IMR-90 (cell line): ENCODE measurements around the gene SPNS2. TPM values are rescaled to one million over a fixed set of nuclear protein-coding genes. Genes with fewer than 3 reads are reported as not detected.

Source experiments
- ATAC-seq: fragments of 200-7000 bp; cut with Tn5 transposase; 2 replicates; pipeline ENCODE4 v1.9.1; 2020; ENCODE audit warnings: low read depth, mild to moderate bottlenecking, moderate library complexity
- BruUV-seq: library from RNA; stranded (reverse); fragments of 400-500 nt; replicated peaks from 2 replicates; lab custom pipeline; 2021; lab: Mats Ljungman, UMichigan
- CTCF ChIA-PET: fragments of 300-600 bp; formaldehyde crosslinking; extraction: SDS; loops from one replicate; lab custom pipeline; 2021; ENCODE audit warnings: antibody characterized with exemption; lab: Yijun Ruan, JAX
- POLR2A ChIA-PET: fragments of 300-600 bp; sonication (Branson Sonifier 250); formaldehyde crosslinking; loops from one replicate; lab custom pipeline; 2022; ENCODE audit warnings: antibody characterized with exemption; ENCODE audit not compliant: unreplicated experiment; lab: Charles Lee
- DNase-seq: peaks from one replicate; pipeline ENCODE4 v3.0.0; 2013
- H2AFZ ChIP-seq: replicated peaks from 2 replicates; pipeline ENCODE3; 2013; ENCODE audit warnings: low read length, mild to moderate bottlenecking; ENCODE audit not compliant: poor library complexity
- H2AK5ac ChIP-seq: 2 replicates; pipeline ENCODE4 v1.6.1; 2013; ENCODE audit warnings: low read depth, low read length, inconsistent platforms
- H2AK9ac ChIP-seq: replicated peaks from 2 replicates; pipeline ENCODE3; 2013; ENCODE audit warnings: mild to moderate bottlenecking, low read depth, low read length, moderate library complexity; ENCODE audit not compliant: poor library complexity
- H2BK120ac ChIP-seq: 2 replicates; pipeline ENCODE4 v1.6.1; 2013; ENCODE audit warnings: low read depth, low read length, inconsistent platforms
- H2BK15ac ChIP-seq: 3 replicates; pipeline ENCODE4 v1.6.1; 2013; ENCODE audit warnings: low read depth, low read length, inconsistent platforms
- H2BK20ac ChIP-seq: 2 replicates; pipeline ENCODE4 v1.6.1; 2013; ENCODE audit warnings: low read depth, mild to moderate bottlenecking, inconsistent platforms, low read length, moderate library complexity
- H2BK5ac ChIP-seq: 2 replicates; pipeline ENCODE4 v1.6.1; 2013; ENCODE audit warnings: mild to moderate bottlenecking, low read depth, low read length, inconsistent platforms; ENCODE audit not compliant: poor library complexity, severe bottlenecking
- H3K14ac ChIP-seq: replicated peaks from 2 replicates; pipeline ENCODE4 v1.6.1; 2013; ENCODE audit warnings: low read depth, low read length, inconsistent platforms
- H3K18ac ChIP-seq: 2 replicates; pipeline ENCODE4 v1.6.1; 2013; ENCODE audit warnings: low read depth, low read length, control low read depth
- H3K23ac ChIP-seq: 2 replicates; pipeline ENCODE4 v1.6.1; 2013; ENCODE audit warnings: low read depth, low read length, inconsistent platforms
- H3K27ac ChIP-seq: 2 replicates; pipeline ENCODE4 v1.5.1; 2013; ENCODE audit warnings: mild to moderate bottlenecking, control low read depth, low read length; ENCODE audit not compliant: insufficient read depth
- H3K27me3 ChIP-seq: 2 replicates; pipeline ENCODE4 v1.6.1; 2013; ENCODE audit warnings: low read length; ENCODE audit not compliant: control insufficient read depth, insufficient read depth
- H3K36me3 ChIP-seq: 2 replicates; pipeline ENCODE4 v1.6.1; 2013; ENCODE audit warnings: low read length, mixed read lengths; ENCODE audit not compliant: control insufficient read depth, insufficient read depth
- H3K4ac ChIP-seq: 2 replicates; pipeline ENCODE4 v1.6.1; 2013; ENCODE audit warnings: low read depth, low read length, inconsistent platforms
- H3K4me1 ChIP-seq: 2 replicates; pipeline ENCODE4 v1.6.1; 2013; ENCODE audit warnings: low read length, mixed read lengths; ENCODE audit not compliant: control insufficient read depth, insufficient read depth
- H3K4me2 ChIP-seq: 2 replicates; pipeline ENCODE4 v1.6.1; 2013; ENCODE audit warnings: low read depth, mild to moderate bottlenecking, control low read depth, low read length, moderate library complexity
- H3K4me3 ChIP-seq: 2 replicates; pipeline ENCODE4 v1.5.1; 2013; ENCODE audit warnings: low read depth, mild to moderate bottlenecking, control low read depth, low read length, moderate library complexity; ENCODE audit not compliant: insufficient read depth
- H3K56ac ChIP-seq: 2 replicates; pipeline ENCODE4 v1.6.1; 2013; ENCODE audit warnings: low read length, inconsistent platforms; ENCODE audit not compliant: insufficient read depth; ENCODE audit errors: extremely low read depth
- H3K79me1 ChIP-seq, 2 experiments: 2 replicates each; pipeline ENCODE4 v1.6.1; 2013; ENCODE audit warnings: low read length in 2 of 2, inconsistent platforms in 1 of 2, low read depth in 1 of 2
- H3K9ac ChIP-seq: 2 replicates; pipeline ENCODE4 v1.6.1; 2013; ENCODE audit warnings: low read depth, low read length, control low read depth
- H3K9me1 ChIP-seq: 2 replicates; pipeline ENCODE4 v1.6.1; 2013; ENCODE audit warnings: low read length, inconsistent platforms; ENCODE audit not compliant: insufficient read depth
- H3K9me3 ChIP-seq: 2 replicates; pipeline ENCODE4 v1.6.1; 2013; ENCODE audit warnings: low read length; ENCODE audit not compliant: control insufficient read depth, insufficient read depth
- H4K20me1 ChIP-seq: 2 replicates; pipeline ENCODE4 v1.6.1; 2013; ENCODE audit warnings: low read length, inconsistent platforms; ENCODE audit not compliant: insufficient read depth
- H4K5ac ChIP-seq: 2 replicates; pipeline ENCODE4 v1.6.1; 2013; ENCODE audit warnings: mild to moderate bottlenecking, low read depth, low read length, control low read depth
- H4K8ac ChIP-seq, 2 experiments: 2 replicates each; pipeline ENCODE4 v1.6.1; 2013; ENCODE audit warnings: low read depth in 2 of 2, low read length in 2 of 2, control low read depth in 1 of 2, inconsistent platforms in 1 of 2
- H4K91ac ChIP-seq: 2 replicates; pipeline ENCODE4 v1.6.1; 2013; ENCODE audit warnings: low read depth, low read length, inconsistent platforms; ENCODE audit not compliant: insufficient read depth
- BHLHE40 ChIP-seq: fragments of 150-350 bp; IDR thresholded peaks from 2 replicates; pipeline ENCODE4 v1.6.1; 2016; ENCODE audit warnings: mild to moderate bottlenecking, low read depth, low read length
- CEBPB ChIP-seq: IDR thresholded peaks from 2 replicates; pipeline ENCODE4 v1.6.1; 2012; ENCODE audit warnings: low read depth, low read length, improper control_type of control experiment
- CHD1 ChIP-seq: IDR thresholded peaks from 2 replicates; pipeline ENCODE4 v1.6.1; 2012; ENCODE audit warnings: low read depth, low read length, improper control_type of control experiment
- FOS ChIP-seq: fragments of 150-350 bp; IDR thresholded peaks from 2 replicates; pipeline ENCODE4 v1.6.1; 2016; ENCODE audit warnings: low read depth, low read length
- MAFK ChIP-seq: IDR thresholded peaks from 2 replicates; pipeline ENCODE4 v1.6.1; 2012; ENCODE audit warnings: low read depth, low read length, improper control_type of control experiment
- MAZ ChIP-seq: IDR thresholded peaks from 2 replicates; pipeline ENCODE4 v1.6.1; 2012; ENCODE audit warnings: low read depth, mild to moderate bottlenecking, low read length, improper control_type of control experiment, moderate library complexity, borderline replicate concordance
- MXI1 ChIP-seq: IDR thresholded peaks from 2 replicates; pipeline ENCODE4 v1.6.1; 2012; ENCODE audit warnings: low read depth, mild to moderate bottlenecking, low read length, moderate library complexity, borderline replicate concordance
- NFE2L2 ChIP-seq: fragments of 150-350 bp; IDR thresholded peaks from 2 replicates; pipeline ENCODE4 v1.6.1; 2016; ENCODE audit warnings: low read depth, mild to moderate bottlenecking, low read length
- POLR2A ChIP-seq: IDR thresholded peaks from 2 replicates; pipeline ENCODE4 v1.6.1; 2012; ENCODE audit warnings: mild to moderate bottlenecking, low read depth, low read length
- RAD21 ChIP-seq: IDR thresholded peaks from 2 replicates; pipeline ENCODE4 v1.6.1; 2012; ENCODE audit warnings: low read length, improper control_type of control experiment
- RCOR1 ChIP-seq: IDR thresholded peaks from 2 replicates; pipeline ENCODE4 v1.6.1; 2012; ENCODE audit warnings: mild to moderate bottlenecking, low read length, improper control_type of control experiment; ENCODE audit not compliant: insufficient replicate concordance
- RFX5 ChIP-seq: IDR thresholded peaks from 2 replicates; pipeline ENCODE4 v1.8.0; 2012; ENCODE audit warnings: low read depth, mild to moderate bottlenecking, low read length, moderate library complexity
- SMC3 ChIP-seq: fragments of 150-350 bp; IDR thresholded peaks from 2 replicates; pipeline ENCODE4 v1.6.1; 2016; ENCODE audit warnings: low read depth, mild to moderate bottlenecking, antibody characterized with exemption, low read length, moderate library complexity
- WGBS, 2 experiments: methylation state at CpG; one replicate each; pipeline versions ENCODE4 v1.1.5 to v1.1.7; 2013; ENCODE audit warnings: missing lambda C conversion rate in 2 of 2; ENCODE audit not compliant: insufficient read length in 1 of 2; ENCODE audit errors: extremely low coverage in 2 of 2; 5-methylcytosine and 5-hydroxymethylcytosine counted together
- dilution Hi-C: fragments of 300-500 bp; cut with HindIII; formaldehyde crosslinking; loops from one replicate; pipeline ENCODE4 v1.14.3; 2018; ENCODE audit warnings: low sequenced_read_pairs; ENCODE audit not compliant: unreplicated experiment
- in situ Hi-C: fragments of 300-500 bp; cut with MboI; formaldehyde crosslinking; loops from 3 replicates; pipeline ENCODE4 v1.14.3; 2019; ENCODE audit warnings: low sequenced_read_pairs, inconsistent platforms, mixed read lengths
- intact Hi-C: fragments of 100-400 bp; cut with micrococcal nuclease; formaldehyde crosslinking; loops from 2 replicates; pipeline ENCODE4 v1.10.0; 2022
- polyA plus RNA-seq, 3 experiments: library from polyadenylated mRNA; depleted of rRNA; stranded (reverse); fragments of >200 nt; gene quantifications; 2 replicates each; pipeline ENCODE4 v1.2.3, GENCODE V29; 2012; ENCODE audit warnings: low replicate concordance in 1 of 3
- total RNA-seq: library from RNA; depleted of rRNA; stranded (reverse); fragments of >200 nt; gene quantifications from 2 replicates; pipeline ENCODE4 v1.2.3, GENCODE V29; 2012
- TF ChIP-seq, protein P1 (sequence below): fragments of 150-350 bp; IDR thresholded peaks from 2 replicates; pipeline ENCODE4 v1.6.1; 2017; ENCODE audit warnings: mild to moderate bottlenecking, antibody characterized with exemption, low read length, low read depth
- TF ChIP-seq, protein P2 (sequence below): conservative IDR thresholded peaks from 2 replicates; pipeline ENCODE4 v1.5.1; 2012; ENCODE audit warnings: mild to moderate bottlenecking, low read depth, low read length, improper control_type of control experiment
- TF ChIP-seq, protein P3 (sequence below): fragments of 150-350 bp; IDR thresholded peaks from 2 replicates; pipeline ENCODE4 v1.6.1; 2016; ENCODE audit warnings: low read depth, mild to moderate bottlenecking, low read length, moderate library complexity, borderline replicate concordance

Gene SPNS2
- total and polyA plus RNA-seq, 2 of the 4 experiments (the other 2 are of a cell fraction) = under 0.01 TPM; not detected in 1

DNA sequence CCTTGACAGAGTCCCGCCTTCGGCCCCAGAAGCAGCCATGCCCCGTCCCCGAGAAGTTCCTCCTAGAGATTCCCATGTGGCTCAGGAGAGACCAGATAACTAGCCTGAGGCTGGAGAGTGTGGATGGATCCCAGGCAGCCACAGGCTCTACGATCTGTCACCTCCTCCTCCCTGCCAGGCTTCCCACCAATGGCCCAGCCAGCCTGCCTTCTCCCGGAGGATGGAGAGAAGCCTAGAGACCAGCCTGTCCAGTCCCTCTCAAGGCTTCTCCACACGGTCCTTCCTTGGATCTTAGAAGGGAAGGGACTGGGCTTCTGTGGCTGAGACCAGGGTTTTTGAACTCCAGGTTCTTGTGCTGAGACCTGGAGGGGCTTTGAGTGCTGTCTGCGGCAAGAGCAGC is 84.0 kb downstream of the SPNS2 start:
- H3K9me1 ChIP-seq = no peaks in the 10 kb centered on the region
- no peak overlapping the region for H4K91ac ChIP-seq
- no peaks in the 10 kb centered on the region for H3K9me3 ChIP-seq
- dilution Hi-C loops = no loop called here
- no peak overlapping the region for H4K8ac ChIP-seq
- no peak overlapping the region for H3K27ac ChIP-seq
- no peak overlapping the region for H2AK5ac ChIP-seq
- intact Hi-C loops = no loop called here
- H4K20me1 ChIP-seq = no peaks in the 10 kb centered on the region
- no peak overlapping the region for H4K5ac ChIP-seq
- H3K23ac ChIP-seq = no peak overlapping the region
- no CpG with 5 or more reads among the region's 8 CpGs for WGBS, 2 experiments
- no peak overlapping the region for H3K4me3 ChIP-seq
- H3K79me1 ChIP-seq = no peaks in the 10 kb centered on the region
- ATAC-seq (no peak), DNase-seq (no peak)
- no peak for TF ChIP-seq FOS
- no peak for TF ChIP-seq POLR2A
- no peak for TF ChIP-seq CHD1
- no peak for TF ChIP-seq MAFK
- no peak for TF ChIP-seq CEBPB
- TF ChIP-seq RCOR1 = no peak
- no peak for TF ChIP-seq MAZ
- TF ChIP-seq, protein P1, sequence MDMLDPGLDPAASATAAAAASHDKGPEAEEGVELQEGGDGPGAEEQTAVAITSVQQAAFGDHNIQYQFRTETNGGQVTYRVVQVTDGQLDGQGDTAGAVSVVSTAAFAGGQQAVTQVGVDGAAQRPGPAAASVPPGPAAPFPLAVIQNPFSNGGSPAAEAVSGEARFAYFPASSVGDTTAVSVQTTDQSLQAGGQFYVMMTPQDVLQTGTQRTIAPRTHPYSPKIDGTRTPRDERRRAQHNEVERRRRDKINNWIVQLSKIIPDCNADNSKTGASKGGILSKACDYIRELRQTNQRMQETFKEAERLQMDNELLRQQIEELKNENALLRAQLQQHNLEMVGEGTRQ = no peak
- no peak for TF ChIP-seq RAD21
- TF ChIP-seq, protein P2, sequence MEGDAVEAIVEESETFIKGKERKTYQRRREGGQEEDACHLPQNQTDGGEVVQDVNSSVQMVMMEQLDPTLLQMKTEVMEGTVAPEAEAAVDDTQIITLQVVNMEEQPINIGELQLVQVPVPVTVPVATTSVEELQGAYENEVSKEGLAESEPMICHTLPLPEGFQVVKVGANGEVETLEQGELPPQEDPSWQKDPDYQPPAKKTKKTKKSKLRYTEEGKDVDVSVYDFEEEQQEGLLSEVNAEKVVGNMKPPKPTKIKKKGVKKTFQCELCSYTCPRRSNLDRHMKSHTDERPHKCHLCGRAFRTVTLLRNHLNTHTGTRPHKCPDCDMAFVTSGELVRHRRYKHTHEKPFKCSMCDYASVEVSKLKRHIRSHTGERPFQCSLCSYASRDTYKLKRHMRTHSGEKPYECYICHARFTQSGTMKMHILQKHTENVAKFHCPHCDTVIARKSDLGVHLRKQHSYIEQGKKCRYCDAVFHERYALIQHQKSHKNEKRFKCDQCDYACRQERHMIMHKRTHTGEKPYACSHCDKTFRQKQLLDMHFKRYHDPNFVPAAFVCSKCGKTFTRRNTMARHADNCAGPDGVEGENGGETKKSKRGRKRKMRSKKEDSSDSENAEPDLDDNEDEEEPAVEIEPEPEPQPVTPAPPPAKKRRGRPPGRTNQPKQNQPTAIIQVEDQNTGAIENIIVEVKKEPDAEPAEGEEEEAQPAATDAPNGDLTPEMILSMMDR = no peak
- TF ChIP-seq BHLHE40 = no peak
- no peak for TF ChIP-seq MXI1
- TF ChIP-seq, protein P3, sequence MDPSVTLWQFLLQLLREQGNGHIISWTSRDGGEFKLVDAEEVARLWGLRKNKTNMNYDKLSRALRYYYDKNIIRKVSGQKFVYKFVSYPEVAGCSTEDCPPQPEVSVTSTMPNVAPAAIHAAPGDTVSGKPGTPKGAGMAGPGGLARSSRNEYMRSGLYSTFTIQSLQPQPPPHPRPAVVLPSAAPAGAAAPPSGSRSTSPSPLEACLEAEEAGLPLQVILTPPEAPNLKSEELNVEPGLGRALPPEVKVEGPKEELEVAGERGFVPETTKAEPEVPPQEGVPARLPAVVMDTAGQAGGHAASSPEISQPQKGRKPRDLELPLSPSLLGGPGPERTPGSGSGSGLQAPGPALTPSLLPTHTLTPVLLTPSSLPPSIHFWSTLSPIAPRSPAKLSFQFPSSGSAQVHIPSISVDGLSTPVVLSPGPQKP = no peak
- TF ChIP-seq RFX5 = no peak
- TF ChIP-seq SMC3 = no peak
- no peak for TF ChIP-seq NFE2L2
- H3K4ac ChIP-seq = no peak overlapping the region
- peak overlapping the region; percentile 37 for H2AFZ ChIP-seq
- H3K27me3 ChIP-seq = peaks cover 65% of the 10 kb centered on the region
- no peak overlapping the region for H3K14ac ChIP-seq
- CTCF ChIA-PET = no interaction called here
- no peak overlapping the region for H2BK120ac ChIP-seq
- H2BK20ac ChIP-seq = no peak overlapping the region
- no peaks in the 10 kb centered on the region for H3K36me3 ChIP-seq
- H3K4me2 ChIP-seq = no peak overlapping the region
- no peaks in the 10 kb centered on the region; the same call in 1 of the 2 replicates for H3K4me1 ChIP-seq
- H2BK15ac ChIP-seq = no peak overlapping the region
- in situ Hi-C loops = no loop called here
- H3K56ac ChIP-seq = no peak overlapping the region
- BruUV-seq = no TSS peak
- POLR2A ChIA-PET = interaction anchor here (0.5 kb wide), 1 partner anchor 25 kb away, joined by 3 read pairs; no protein-coding TSS in a partner anchor
- no peak overlapping the region for H2AK9ac ChIP-seq
- no peak overlapping the region for H2BK5ac ChIP-seq
- H3K9ac ChIP-seq = no peak overlapping the region
- no peak overlapping the region for H3K18ac ChIP-seq
